SJCRH30 (cell line): ENCODE results near the gene ADAM23. TPM values are rescaled to one million over a fixed set of nuclear protein-coding genes. Genes with fewer than 3 reads are reported as not detected.

Experiments used
- DNase-seq, 2 experiments: peaks; one replicate each; pipeline ENCODE4 v3.0.0-alpha.2; 2015 to 2020
- H3K27ac ChIP-seq: fragments of 250-450 bp; sonication (Bioruptor Pico); 2 replicates; pipeline ENCODE4 v1.5.1; 2020; ENCODE audit warnings: mild to moderate bottlenecking, moderate library complexity
- H3K27me3 ChIP-seq: fragments of 250-450 bp; sonication (Bioruptor Pico); 2 replicates; pipeline ENCODE4 v1.5.1; 2020; ENCODE audit warnings: mild to moderate bottlenecking, moderate library complexity
- H3K36me3 ChIP-seq: fragments of 250-450 bp; sonication (Bioruptor Pico); 2 replicates; pipeline ENCODE4 v1.5.1; 2020; ENCODE audit warnings: mild to moderate bottlenecking, moderate library complexity
- H3K4me1 ChIP-seq: fragments of 250-450 bp; sonication (Bioruptor Pico); 2 replicates; pipeline ENCODE4 v1.5.1; 2020; ENCODE audit warnings: mild to moderate bottlenecking, moderate library complexity
- H3K4me3 ChIP-seq: fragments of 250-450 bp; sonication (Bioruptor Pico); 2 replicates; pipeline ENCODE4 v1.5.1; 2020; ENCODE audit warnings: mild to moderate bottlenecking, moderate library complexity
- H3K9me3 ChIP-seq: fragments of 250-450 bp; sonication (Bioruptor Pico); replicated peaks from 2 replicates; pipeline ENCODE4 v1.5.1; 2020; ENCODE audit warnings: mild to moderate bottlenecking, moderate library complexity
- total RNA-seq: library from RNA; depleted of rRNA; stranded (reverse); fragments of >200 nt; shearing (Covaris generic); gene quantifications from 2 replicates; pipeline ENCODE4 v1.2.3, GENCODE V29; 2014

The ADAM23 gene
- total RNA-seq, 1 experiment from 2014 or later, result 23.5 TPM

DNA sequence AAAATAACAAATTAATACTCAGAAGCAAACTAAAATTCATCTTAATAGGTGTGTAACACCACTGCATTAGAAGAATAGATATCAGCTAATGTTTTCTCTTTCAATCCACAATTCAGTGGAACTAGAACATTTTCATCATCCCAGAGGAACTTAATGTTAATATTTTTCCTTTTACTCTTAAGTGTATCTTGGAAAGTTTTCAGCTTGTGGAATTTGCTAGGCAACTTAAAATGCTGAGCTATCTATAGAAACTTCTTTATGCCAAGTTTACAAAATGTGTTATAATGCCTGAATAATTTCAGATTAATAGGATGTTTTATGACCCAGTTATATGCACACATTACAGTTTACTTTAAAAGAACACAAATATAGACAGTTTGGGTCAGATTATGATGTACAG is 112.4 kb downstream of the ADAM23 start:
- Histone ChIP-seq H3K36me3 (peaks cover 3% of the 10 kb centered on the region; the same call in 1 of the 2 replicates), H3K4me1 (no peaks in the 10 kb centered on the region), H3K4me3 (no peak overlapping the region), H3K27me3 (no peaks in the 10 kb centered on the region), H3K9me3 (no peaks in the 10 kb centered on the region), H3K27ac (no peak overlapping the region)
- no peak for DNase-seq

DNA sequence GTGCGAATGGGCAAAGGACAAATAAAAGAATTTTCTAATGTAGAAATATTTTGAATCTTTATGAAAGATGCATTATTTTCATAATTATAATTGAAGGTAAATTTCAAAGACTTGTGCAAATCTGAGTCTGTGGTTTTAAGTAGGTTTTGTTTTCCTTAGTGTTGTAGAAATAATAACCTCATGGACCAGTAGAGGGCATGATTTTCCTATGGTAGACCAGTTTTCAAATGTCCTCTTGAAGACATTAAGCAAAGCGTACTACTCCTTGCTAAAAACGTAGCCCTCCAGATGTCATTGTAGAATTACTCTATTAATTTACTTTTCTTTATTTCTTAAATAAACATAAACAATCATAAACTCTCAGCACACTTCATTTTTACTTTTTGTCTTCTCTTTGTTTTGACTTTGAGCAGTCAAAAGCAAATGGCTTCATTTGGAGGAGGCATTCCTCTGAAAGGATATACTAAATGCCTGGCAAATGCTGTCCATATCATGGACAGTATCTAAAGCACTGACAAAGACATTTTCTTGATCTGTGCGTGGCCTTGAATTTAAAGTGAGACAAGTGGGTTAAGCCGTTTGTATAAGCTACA is 113.1 kb downstream of the ADAM23 start:
- H3K36me3 ChIP-seq, result no peaks in the 10 kb centered on the region; the same call in 1 of the 2 replicates
- H3K4me1 ChIP-seq, result no peaks in the 10 kb centered on the region
- H3K27ac ChIP-seq, result no peak overlapping the region
- no peaks in the 10 kb centered on the region for H3K27me3 ChIP-seq
- no peaks in the 10 kb centered on the region for H3K9me3 ChIP-seq
- H3K4me3 ChIP-seq, result no peak overlapping the region
- DNase-seq, result peak in 1 of 2 experiments; percentile 66

DNA sequence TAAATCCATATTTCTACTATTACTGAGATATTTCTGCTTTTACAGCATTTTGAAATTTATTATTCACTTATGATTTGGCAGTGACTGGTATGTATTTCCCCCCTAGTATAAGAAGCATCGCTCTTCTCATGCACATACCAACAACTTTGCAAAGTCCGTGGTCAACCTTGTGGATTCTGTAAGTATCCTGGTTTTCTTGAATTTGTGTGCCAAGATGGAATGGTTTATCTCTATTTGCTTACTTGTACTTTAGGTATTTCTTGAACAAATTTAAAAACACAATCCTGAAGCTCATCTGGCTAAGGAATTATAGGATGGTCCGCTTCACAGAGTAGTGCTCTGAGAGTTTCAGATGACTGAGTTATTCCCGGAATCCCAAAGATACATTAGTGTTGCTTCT is 114.0 kb downstream of the ADAM23 start:
- no peaks in the 10 kb centered on the region for H3K27me3 ChIP-seq
- DNase-seq, result no peak
- no peaks in the 10 kb centered on the region; the same call in 1 of the 2 replicates for H3K36me3 ChIP-seq

DNA sequence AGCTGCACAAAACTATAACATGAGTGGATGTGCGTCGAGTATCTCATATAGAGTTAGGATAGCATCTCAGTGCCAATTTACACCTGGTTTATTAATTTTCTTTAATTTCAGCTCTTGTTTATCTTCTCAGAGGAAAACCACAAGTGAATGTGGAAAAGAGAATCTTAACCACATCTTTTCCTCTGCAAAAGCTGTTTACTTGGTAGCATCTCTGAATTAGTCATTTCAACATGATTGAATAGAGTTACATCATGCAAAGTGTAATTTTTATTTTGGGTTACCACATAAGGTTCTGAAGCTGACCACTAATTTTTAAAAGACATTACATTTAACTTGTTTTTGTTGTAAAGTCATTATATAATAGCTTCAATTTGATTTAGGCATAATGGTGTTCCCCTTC is 115.2 kb downstream of the ADAM23 start:
- H3K36me3 ChIP-seq, result no peaks in the 10 kb centered on the region; the same call in 1 of the 2 replicates
- H3K9me3 ChIP-seq, result no peaks in the 10 kb centered on the region
- no peaks in the 10 kb centered on the region for H3K4me1 ChIP-seq
- DNase-seq, result no peak
- no peaks in the 10 kb centered on the region for H3K27me3 ChIP-seq
- H3K27ac ChIP-seq, result no peak overlapping the region
- H3K4me3 ChIP-seq, result no peak overlapping the region

More for the DNA sequence above, 114.0 kb downstream of the ADAM23 start:
- no peak overlapping the region for H3K4me3 ChIP-seq
- no peaks in the 10 kb centered on the region for H3K9me3 ChIP-seq
- H3K4me1 ChIP-seq, result no peaks in the 10 kb centered on the region
- no peak overlapping the region for H3K27ac ChIP-seq

DNA sequence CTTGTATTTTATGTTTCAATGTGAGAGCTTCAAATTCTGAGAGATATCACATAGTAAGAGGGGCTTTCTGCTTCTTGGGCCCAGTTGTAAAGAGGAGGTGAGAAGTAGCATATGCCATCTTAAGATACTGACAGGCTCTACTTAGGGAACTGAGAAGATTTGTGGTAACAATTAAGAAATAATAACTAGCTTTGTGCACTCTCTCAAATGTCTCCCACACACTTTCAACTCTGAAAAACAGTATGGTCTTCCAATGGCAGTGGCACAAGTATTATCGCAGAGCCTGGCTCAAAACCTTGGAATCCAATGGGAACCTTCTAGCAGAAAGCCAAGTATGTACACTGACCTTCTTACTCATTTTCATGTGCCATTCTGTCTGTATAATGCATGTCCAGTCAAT is 118.6 kb downstream of the ADAM23 start:
- Histone ChIP-seq H3K4me3 (no peak overlapping the region), H3K27ac (no peak overlapping the region), H3K9me3 (no peaks in the 10 kb centered on the region), H3K4me1 (no peaks in the 10 kb centered on the region), H3K27me3 (no peaks in the 10 kb centered on the region), H3K36me3 (peaks cover under 1% of the 10 kb centered on the region)
- DNase-seq, result no peak

DNA sequence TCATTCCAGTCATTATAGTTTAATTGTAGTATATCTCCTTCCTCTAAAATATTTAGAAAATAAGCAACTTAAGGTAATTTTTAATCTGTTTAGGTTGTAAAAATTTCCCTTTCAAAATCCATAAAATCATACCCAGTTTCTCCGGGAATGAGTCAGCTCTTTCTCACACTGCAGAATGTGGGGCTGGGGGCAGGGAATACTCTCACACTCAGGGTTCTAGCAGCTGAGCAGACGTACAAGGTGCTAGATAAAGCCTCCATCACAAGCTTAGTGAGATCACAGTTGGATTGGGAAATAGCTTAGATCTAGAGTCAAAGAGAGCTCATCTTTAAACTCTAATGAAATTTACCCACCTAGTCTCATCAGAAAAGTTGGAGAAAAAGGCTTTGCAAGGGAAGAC is 119.0 kb downstream of the ADAM23 start:
- no peak for DNase-seq
- Histone ChIP-seq H3K27ac (no peak overlapping the region), H3K4me3 (no peak overlapping the region), H3K9me3 (no peaks in the 10 kb centered on the region), H3K4me1 (no peaks in the 10 kb centered on the region), H3K27me3 (no peaks in the 10 kb centered on the region), H3K36me3 (peaks cover 4% of the 10 kb centered on the region)

DNA sequence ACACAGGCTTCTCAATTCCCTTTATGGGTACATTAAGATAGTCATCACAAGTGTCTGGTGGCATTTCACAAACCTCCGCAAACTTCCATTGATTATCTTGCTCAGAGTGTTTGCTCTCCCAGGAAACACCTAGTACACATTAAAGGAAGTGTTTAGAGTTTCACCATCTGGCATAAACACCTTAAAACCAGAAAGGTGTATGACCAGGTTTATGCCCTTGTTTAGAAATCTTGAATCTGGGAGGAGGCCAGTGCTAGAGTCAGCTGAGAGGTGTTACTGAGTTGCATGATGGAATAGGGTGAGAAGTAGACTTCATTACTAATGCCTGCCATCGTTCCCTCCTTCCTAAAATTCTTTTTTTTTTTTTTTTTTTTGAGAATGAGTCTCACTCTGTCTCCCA is 120.0 kb downstream of the ADAM23 start:
- Histone ChIP-seq H3K4me1 (no peaks in the 10 kb centered on the region), H3K4me3 (no peak overlapping the region), H3K27ac (no peak overlapping the region), H3K27me3 (no peaks in the 10 kb centered on the region), H3K36me3 (peaks cover 11% of the 10 kb centered on the region), H3K9me3 (no peaks in the 10 kb centered on the region)
- DNase-seq, result no peak

DNA sequence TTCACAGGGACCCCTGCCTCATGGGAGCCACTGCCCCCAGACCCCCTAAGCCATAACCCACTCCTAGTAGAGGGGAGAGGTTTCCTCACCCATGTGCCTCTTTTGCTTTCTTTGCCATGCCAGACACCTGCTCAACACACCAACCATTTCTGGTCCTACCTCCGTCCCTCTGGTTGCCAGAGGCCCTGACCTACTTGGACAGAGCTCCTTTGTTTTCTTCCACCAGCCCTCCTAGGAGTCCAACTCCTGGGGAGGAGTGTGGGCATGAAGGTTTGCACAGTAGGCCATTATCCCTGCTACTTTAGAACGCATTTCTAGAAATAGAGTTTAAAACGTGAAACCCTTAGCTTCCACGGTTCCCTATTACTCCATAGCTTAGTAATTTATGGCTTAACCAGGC is 122.3 kb downstream of the ADAM23 start:
- Histone ChIP-seq H3K4me1 (no peaks in the 10 kb centered on the region), H3K27ac (no peak overlapping the region), H3K36me3 (peaks cover 13% of the 10 kb centered on the region), H3K4me3 (no peak overlapping the region), H3K9me3 (no peaks in the 10 kb centered on the region), H3K27me3 (no peaks in the 10 kb centered on the region)
- DNase-seq, result peak in 1 of 2 experiments; percentile 3

DNA sequence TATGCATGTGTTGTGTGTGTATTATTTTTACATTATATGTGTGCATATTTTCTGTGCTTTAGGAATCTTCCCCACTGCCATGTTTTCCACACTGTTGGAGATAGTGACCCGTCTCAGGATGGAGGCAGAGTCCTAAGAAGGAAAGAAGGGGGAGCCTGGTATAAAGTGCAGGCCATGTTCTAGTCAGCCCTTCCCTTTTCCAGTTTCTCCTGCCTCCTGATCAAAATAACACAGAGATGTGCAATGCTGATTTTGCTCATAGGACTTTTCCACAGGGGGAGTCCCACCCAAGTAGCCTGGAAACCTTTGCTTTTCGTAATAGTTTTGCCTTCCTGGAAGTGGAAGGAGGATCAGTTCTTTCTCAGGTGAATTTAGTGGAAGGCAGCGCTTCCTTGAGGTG is 126.1 kb downstream of the ADAM23 start:
- Histone ChIP-seq H3K4me3 (no peak overlapping the region), H3K27me3 (no peaks in the 10 kb centered on the region), H3K36me3 (peaks cover 20% of the 10 kb centered on the region), H3K9me3 (no peaks in the 10 kb centered on the region), H3K27ac (no peak overlapping the region), H3K4me1 (no peaks in the 10 kb centered on the region)
- DNase-seq, result no peak

DNA sequence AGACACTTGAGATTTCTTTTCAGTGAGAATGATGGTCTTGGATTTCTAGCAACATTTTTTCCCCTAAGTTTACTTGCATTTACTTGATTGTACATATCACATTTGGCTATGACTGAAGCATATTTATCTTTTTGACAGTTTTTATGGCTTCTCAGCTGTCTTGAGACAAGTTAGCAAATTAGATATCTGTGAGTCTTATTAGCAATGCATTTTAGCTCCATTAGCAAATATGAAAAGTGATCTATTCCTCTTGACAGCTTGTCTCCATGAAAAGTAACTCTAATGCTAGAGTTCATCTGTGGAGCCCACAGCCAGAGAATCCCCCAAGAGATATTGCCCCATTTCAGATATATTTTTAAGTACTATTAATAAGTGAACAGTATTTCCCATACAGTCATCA is 126.9 kb downstream of the ADAM23 start:
- H3K4me1 ChIP-seq, result no peaks in the 10 kb centered on the region
- no peaks in the 10 kb centered on the region for H3K9me3 ChIP-seq
- no peak overlapping the region for H3K27ac ChIP-seq
- H3K4me3 ChIP-seq, result no peak overlapping the region
- no peaks in the 10 kb centered on the region for H3K27me3 ChIP-seq
- DNase-seq, result no peak
- H3K36me3 ChIP-seq, result peaks cover 21% of the 10 kb centered on the region

DNA sequence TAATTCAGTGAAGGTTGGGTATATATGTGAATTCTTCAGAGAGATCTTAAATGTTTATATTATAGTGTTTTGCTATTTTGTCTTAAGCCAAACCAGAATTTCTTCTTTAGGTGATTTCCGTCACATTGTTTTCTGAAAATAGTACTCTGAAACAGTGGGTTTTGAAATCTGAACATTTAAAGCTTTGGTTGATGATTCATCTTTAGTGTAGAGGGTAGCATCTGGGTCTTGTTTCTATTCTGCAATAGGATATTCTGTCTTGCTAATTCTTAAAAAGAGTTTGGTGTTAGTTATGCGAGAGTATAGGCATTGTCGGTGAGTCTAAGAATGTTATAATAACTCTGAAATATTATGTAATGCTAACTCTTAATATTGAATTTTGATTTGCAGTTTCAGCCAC is 129.4 kb downstream of the ADAM23 start:
- Histone ChIP-seq H3K27ac (no peak overlapping the region), H3K9me3 (no peaks in the 10 kb centered on the region), H3K27me3 (no peaks in the 10 kb centered on the region), H3K36me3 (peaks cover 15% of the 10 kb centered on the region; the same call in 1 of the 2 replicates), H3K4me3 (no peak overlapping the region), H3K4me1 (no peaks in the 10 kb centered on the region)
- DNase-seq, result no peak

DNA sequence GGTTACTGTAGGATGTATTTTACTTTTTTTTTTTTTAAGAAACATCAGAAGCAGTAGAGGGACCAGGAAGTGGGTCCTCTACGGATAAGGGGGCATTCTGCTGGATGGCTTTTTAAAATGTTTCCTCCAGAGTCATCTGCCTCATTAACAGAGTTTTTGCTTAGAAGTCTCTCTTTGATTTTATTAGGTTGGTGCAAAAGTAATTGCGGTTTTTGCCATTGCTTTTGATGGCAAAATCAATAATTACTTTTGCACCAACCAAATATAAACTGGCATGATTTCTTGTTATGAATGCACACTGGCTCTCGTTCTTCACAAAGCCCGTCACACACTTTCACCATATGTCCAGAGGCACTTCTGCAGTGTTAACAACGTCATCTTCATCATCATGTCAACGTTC is 130.5 kb downstream of the ADAM23 start:
- H3K9me3 ChIP-seq, result no peaks in the 10 kb centered on the region
- H3K36me3 ChIP-seq, result peaks cover 11% of the 10 kb centered on the region; the same call in 1 of the 2 replicates
- no peak overlapping the region for H3K27ac ChIP-seq
- no peaks in the 10 kb centered on the region for H3K4me1 ChIP-seq
- H3K4me3 ChIP-seq, result no peak overlapping the region
- no peaks in the 10 kb centered on the region for H3K27me3 ChIP-seq
- DNase-seq, result no peak

DNA sequence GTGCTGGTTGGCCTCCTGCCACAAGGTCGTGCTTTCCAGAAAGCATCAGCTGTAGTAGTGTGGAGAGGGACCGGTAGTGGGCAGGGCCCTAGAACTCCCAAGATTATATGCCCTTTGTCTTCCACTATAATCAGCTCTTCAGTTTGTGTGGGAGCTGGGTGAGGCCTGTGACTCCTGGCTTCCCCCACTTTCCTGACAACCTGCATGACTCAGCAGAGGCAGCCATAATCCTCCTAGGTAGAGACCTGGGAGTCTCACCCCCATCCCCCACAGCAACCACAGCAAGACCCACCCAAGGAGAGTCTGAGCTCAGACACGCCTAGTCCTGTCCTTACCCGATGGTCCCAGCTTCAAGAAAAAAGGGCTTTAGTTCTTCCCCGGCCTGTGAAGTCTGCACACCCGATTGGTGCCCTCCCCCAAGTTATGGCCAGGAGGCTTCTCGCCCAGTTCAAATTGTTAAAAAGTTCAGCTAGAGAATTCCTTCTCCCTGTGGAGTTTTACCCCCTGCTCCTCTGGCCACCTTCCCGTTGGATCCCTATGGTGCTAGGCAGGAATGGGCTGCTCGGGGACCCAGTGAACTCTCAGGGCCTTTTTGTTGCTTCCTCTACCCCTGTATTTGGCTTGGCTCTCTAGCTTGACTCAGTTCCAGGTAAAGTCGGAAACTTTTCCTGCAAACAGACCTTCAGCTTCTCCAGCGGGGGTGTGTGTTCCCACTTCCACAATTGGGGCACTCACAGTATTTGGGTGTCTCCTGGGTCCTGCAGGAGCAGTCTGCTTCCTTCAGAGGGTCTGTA is 141.2 kb downstream of the ADAM23 start:
- Histone ChIP-seq H3K36me3 (peaks cover 5% of the 10 kb centered on the region; the same call in 1 of the 2 replicates), H3K27me3 (no peaks in the 10 kb centered on the region), H3K27ac (no peak overlapping the region), H3K4me3 (no peak overlapping the region), H3K9me3 (no peaks in the 10 kb centered on the region), H3K4me1 (no peaks in the 10 kb centered on the region)
- no peak for DNase-seq

DNA sequence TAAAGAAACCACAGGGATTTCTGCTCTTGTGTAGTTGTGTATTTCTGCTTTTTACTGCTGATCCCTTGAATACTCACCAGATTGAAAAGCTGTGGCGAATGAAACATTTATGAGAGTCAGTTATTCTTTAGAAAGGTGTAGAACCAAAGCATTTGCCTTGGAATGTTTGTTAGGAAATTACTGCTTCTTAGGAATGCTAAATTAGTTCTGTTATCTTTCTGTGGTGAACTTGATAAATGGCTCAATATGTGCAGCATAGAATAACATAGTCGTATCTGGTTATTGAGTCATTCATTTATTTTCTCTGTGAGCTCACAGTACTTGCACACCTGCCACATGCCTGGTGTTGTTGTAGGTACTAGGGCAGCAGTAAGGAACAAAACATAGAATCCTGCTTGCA is 142.0 kb downstream of the ADAM23 start:
- Histone ChIP-seq H3K27me3 (no peaks in the 10 kb centered on the region), H3K4me3 (no peak overlapping the region)

DNA sequence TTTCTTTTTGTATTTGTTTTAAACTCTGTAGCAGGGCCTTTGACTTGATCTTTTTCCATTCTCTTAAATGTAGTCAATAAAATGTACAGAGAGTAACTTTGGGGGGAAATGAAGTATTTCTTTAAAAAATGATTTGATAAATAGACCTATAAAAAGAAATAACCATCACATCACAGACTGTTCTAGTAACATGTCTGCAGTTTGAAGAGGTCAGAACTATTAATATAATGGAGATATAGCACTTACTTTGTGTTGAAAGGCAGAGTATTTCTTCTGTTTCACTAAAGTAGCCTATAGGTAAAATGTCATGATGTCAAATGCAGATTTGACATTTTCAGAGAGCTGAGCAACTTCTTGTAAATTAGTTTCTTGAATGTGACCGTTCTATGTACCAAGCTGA is 143.3 kb downstream of the ADAM23 start:
- DNase-seq, result no peak
- H3K4me1 ChIP-seq, result no peaks in the 10 kb centered on the region
- no peak overlapping the region for H3K4me3 ChIP-seq
- no peak overlapping the region for H3K27ac ChIP-seq
- no peaks in the 10 kb centered on the region for H3K27me3 ChIP-seq
- no peaks in the 10 kb centered on the region for H3K9me3 ChIP-seq
- H3K36me3 ChIP-seq, result peaks cover 8% of the 10 kb centered on the region

More for the DNA sequence above, 142.0 kb downstream of the ADAM23 start:
- Histone ChIP-seq H3K9me3 (no peaks in the 10 kb centered on the region), H3K27ac (no peak overlapping the region), H3K36me3 (peaks cover 5% of the 10 kb centered on the region; the same call in 1 of the 2 replicates), H3K4me1 (no peaks in the 10 kb centered on the region)
- DNase-seq, result no peak
